IMR-90 (cell line): ENCODE data around the gene ADAMTS17.

Experiments used
- BHLHE40 ChIP-seq: fragments of 150-350 bp; IDR thresholded peaks from 2 replicates; pipeline ENCODE4 v1.6.1; 2016; ENCODE audit warnings: mild to moderate bottlenecking, low read depth, low read length
- CEBPB ChIP-seq: IDR thresholded peaks from 2 replicates; pipeline ENCODE4 v1.6.1; 2012; ENCODE audit warnings: low read depth, low read length, improper control_type of control experiment
- MAZ ChIP-seq: IDR thresholded peaks from 2 replicates; pipeline ENCODE4 v1.6.1; 2012; ENCODE audit warnings: low read depth, mild to moderate bottlenecking, low read length, improper control_type of control experiment, moderate library complexity, borderline replicate concordance
- MXI1 ChIP-seq: IDR thresholded peaks from 2 replicates; pipeline ENCODE4 v1.6.1; 2012; ENCODE audit warnings: low read depth, mild to moderate bottlenecking, low read length, moderate library complexity, borderline replicate concordance
- NFE2L2 ChIP-seq: fragments of 150-350 bp; IDR thresholded peaks from 2 replicates; pipeline ENCODE4 v1.6.1; 2016; ENCODE audit warnings: low read depth, mild to moderate bottlenecking, low read length
- POLR2A ChIP-seq: IDR thresholded peaks from 2 replicates; pipeline ENCODE4 v1.6.1; 2012; ENCODE audit warnings: mild to moderate bottlenecking, low read depth, low read length
- RAD21 ChIP-seq: IDR thresholded peaks from 2 replicates; pipeline ENCODE4 v1.6.1; 2012; ENCODE audit warnings: low read length, improper control_type of control experiment
- RCOR1 ChIP-seq: IDR thresholded peaks from 2 replicates; pipeline ENCODE4 v1.6.1; 2012; ENCODE audit warnings: mild to moderate bottlenecking, low read length, improper control_type of control experiment; ENCODE audit not compliant: insufficient replicate concordance
- RFX5 ChIP-seq: IDR thresholded peaks from 2 replicates; pipeline ENCODE4 v1.8.0; 2012; ENCODE audit warnings: low read depth, mild to moderate bottlenecking, low read length, moderate library complexity
- SMC3 ChIP-seq: fragments of 150-350 bp; IDR thresholded peaks from 2 replicates; pipeline ENCODE4 v1.6.1; 2016; ENCODE audit warnings: low read depth, mild to moderate bottlenecking, antibody characterized with exemption, low read length, moderate library complexity
- TF ChIP-seq, protein P1 (sequence below): conservative IDR thresholded peaks from 2 replicates; pipeline ENCODE4 v1.5.1; 2012; ENCODE audit warnings: mild to moderate bottlenecking, low read depth, low read length, improper control_type of control experiment
- TF ChIP-seq, protein P2 (sequence below): fragments of 150-350 bp; IDR thresholded peaks from 2 replicates; pipeline ENCODE4 v1.6.1; 2016; ENCODE audit warnings: low read depth, mild to moderate bottlenecking, low read length, moderate library complexity, borderline replicate concordance
- TF ChIP-seq, protein P3 (sequence below): fragments of 150-350 bp; IDR thresholded peaks from 2 replicates; pipeline ENCODE4 v1.6.1; 2017; ENCODE audit warnings: mild to moderate bottlenecking, antibody characterized with exemption, low read length, low read depth

DNA sequence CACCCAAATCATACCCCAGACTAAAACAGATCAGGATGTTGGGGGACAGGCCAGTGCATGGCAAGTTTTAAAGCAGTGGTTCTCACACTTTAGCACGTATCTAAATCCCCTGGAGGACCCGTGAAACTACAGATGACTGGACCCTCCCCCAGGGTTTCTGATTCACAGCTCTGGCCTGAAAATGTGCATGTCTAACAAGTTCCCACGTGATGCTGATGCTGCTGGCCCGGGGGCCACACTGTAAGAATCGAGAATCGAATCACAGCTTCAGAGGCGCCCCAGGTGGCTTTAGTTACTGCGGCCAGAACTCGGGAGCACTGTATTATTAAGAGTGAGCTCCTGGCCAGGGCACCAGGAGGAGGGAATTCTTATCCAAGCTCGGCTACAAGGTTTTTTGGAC, 11.6 kb downstream of the ADAMTS17 start:
- TF ChIP-seq, protein P1, sequence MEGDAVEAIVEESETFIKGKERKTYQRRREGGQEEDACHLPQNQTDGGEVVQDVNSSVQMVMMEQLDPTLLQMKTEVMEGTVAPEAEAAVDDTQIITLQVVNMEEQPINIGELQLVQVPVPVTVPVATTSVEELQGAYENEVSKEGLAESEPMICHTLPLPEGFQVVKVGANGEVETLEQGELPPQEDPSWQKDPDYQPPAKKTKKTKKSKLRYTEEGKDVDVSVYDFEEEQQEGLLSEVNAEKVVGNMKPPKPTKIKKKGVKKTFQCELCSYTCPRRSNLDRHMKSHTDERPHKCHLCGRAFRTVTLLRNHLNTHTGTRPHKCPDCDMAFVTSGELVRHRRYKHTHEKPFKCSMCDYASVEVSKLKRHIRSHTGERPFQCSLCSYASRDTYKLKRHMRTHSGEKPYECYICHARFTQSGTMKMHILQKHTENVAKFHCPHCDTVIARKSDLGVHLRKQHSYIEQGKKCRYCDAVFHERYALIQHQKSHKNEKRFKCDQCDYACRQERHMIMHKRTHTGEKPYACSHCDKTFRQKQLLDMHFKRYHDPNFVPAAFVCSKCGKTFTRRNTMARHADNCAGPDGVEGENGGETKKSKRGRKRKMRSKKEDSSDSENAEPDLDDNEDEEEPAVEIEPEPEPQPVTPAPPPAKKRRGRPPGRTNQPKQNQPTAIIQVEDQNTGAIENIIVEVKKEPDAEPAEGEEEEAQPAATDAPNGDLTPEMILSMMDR = no peak
- TF ChIP-seq RFX5 (no peak), POLR2A (no peak), MXI1 (no peak), NFE2L2 (no peak), MAZ (no peak), BHLHE40 (no peak), CEBPB (no peak), RAD21 (no peak), SMC3 (no peak), RCOR1 (no peak)
- TF ChIP-seq, protein P2, sequence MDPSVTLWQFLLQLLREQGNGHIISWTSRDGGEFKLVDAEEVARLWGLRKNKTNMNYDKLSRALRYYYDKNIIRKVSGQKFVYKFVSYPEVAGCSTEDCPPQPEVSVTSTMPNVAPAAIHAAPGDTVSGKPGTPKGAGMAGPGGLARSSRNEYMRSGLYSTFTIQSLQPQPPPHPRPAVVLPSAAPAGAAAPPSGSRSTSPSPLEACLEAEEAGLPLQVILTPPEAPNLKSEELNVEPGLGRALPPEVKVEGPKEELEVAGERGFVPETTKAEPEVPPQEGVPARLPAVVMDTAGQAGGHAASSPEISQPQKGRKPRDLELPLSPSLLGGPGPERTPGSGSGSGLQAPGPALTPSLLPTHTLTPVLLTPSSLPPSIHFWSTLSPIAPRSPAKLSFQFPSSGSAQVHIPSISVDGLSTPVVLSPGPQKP = no peak
- TF ChIP-seq, protein P3, sequence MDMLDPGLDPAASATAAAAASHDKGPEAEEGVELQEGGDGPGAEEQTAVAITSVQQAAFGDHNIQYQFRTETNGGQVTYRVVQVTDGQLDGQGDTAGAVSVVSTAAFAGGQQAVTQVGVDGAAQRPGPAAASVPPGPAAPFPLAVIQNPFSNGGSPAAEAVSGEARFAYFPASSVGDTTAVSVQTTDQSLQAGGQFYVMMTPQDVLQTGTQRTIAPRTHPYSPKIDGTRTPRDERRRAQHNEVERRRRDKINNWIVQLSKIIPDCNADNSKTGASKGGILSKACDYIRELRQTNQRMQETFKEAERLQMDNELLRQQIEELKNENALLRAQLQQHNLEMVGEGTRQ = no peak
